IMR-90 (cell line): ENCODE data around the gene FRMD4B. TPM values are rescaled to one million over a fixed set of nuclear protein-coding genes. Genes with fewer than 3 reads are reported as not detected.

Experiments
- ATAC-seq: fragments of 200-7000 bp; cut with Tn5 transposase; 2 replicates; pipeline ENCODE4 v1.9.1; 2020; ENCODE audit warnings: low read depth, mild to moderate bottlenecking, moderate library complexity
- BruUV-seq: library from RNA; stranded (reverse); fragments of 400-500 nt; replicated peaks from 2 replicates; lab custom pipeline; 2021; lab: Mats Ljungman, UMichigan
- CTCF ChIA-PET: fragments of 300-600 bp; formaldehyde crosslinking; extraction: SDS; loops from one replicate; lab custom pipeline; 2021; ENCODE audit warnings: antibody characterized with exemption; lab: Yijun Ruan, JAX
- POLR2A ChIA-PET: fragments of 300-600 bp; sonication (Branson Sonifier 250); formaldehyde crosslinking; loops from one replicate; lab custom pipeline; 2022; ENCODE audit warnings: antibody characterized with exemption; ENCODE audit not compliant: unreplicated experiment; lab: Charles Lee
- DNase-seq: peaks from one replicate; pipeline ENCODE4 v3.0.0; 2013
- H2AFZ ChIP-seq: replicated peaks from 2 replicates; pipeline ENCODE3; 2013; ENCODE audit warnings: low read length, mild to moderate bottlenecking; ENCODE audit not compliant: poor library complexity
- H2AK5ac ChIP-seq: 2 replicates; pipeline ENCODE4 v1.6.1; 2013; ENCODE audit warnings: low read depth, low read length, inconsistent platforms
- H2AK9ac ChIP-seq: replicated peaks from 2 replicates; pipeline ENCODE3; 2013; ENCODE audit warnings: mild to moderate bottlenecking, low read depth, low read length, moderate library complexity; ENCODE audit not compliant: poor library complexity
- H2BK120ac ChIP-seq: 2 replicates; pipeline ENCODE4 v1.6.1; 2013; ENCODE audit warnings: low read depth, low read length, inconsistent platforms
- H2BK15ac ChIP-seq: 3 replicates; pipeline ENCODE4 v1.6.1; 2013; ENCODE audit warnings: low read depth, low read length, inconsistent platforms
- H2BK20ac ChIP-seq: 2 replicates; pipeline ENCODE4 v1.6.1; 2013; ENCODE audit warnings: low read depth, mild to moderate bottlenecking, inconsistent platforms, low read length, moderate library complexity
- H2BK5ac ChIP-seq: 2 replicates; pipeline ENCODE4 v1.6.1; 2013; ENCODE audit warnings: mild to moderate bottlenecking, low read depth, low read length, inconsistent platforms; ENCODE audit not compliant: poor library complexity, severe bottlenecking
- H3K14ac ChIP-seq: replicated peaks from 2 replicates; pipeline ENCODE4 v1.6.1; 2013; ENCODE audit warnings: low read depth, low read length, inconsistent platforms
- H3K18ac ChIP-seq: 2 replicates; pipeline ENCODE4 v1.6.1; 2013; ENCODE audit warnings: low read depth, low read length, control low read depth
- H3K23ac ChIP-seq: 2 replicates; pipeline ENCODE4 v1.6.1; 2013; ENCODE audit warnings: low read depth, low read length, inconsistent platforms
- H3K27ac ChIP-seq: 2 replicates; pipeline ENCODE4 v1.5.1; 2013; ENCODE audit warnings: mild to moderate bottlenecking, control low read depth, low read length; ENCODE audit not compliant: insufficient read depth
- H3K27me3 ChIP-seq: 2 replicates; pipeline ENCODE4 v1.6.1; 2013; ENCODE audit warnings: low read length; ENCODE audit not compliant: control insufficient read depth, insufficient read depth
- H3K36me3 ChIP-seq: 2 replicates; pipeline ENCODE4 v1.6.1; 2013; ENCODE audit warnings: low read length, mixed read lengths; ENCODE audit not compliant: control insufficient read depth, insufficient read depth
- H3K4ac ChIP-seq: 2 replicates; pipeline ENCODE4 v1.6.1; 2013; ENCODE audit warnings: low read depth, low read length, inconsistent platforms
- H3K4me1 ChIP-seq: 2 replicates; pipeline ENCODE4 v1.6.1; 2013; ENCODE audit warnings: low read length, mixed read lengths; ENCODE audit not compliant: control insufficient read depth, insufficient read depth
- H3K4me2 ChIP-seq: 2 replicates; pipeline ENCODE4 v1.6.1; 2013; ENCODE audit warnings: low read depth, mild to moderate bottlenecking, control low read depth, low read length, moderate library complexity
- H3K4me3 ChIP-seq: 2 replicates; pipeline ENCODE4 v1.5.1; 2013; ENCODE audit warnings: low read depth, mild to moderate bottlenecking, control low read depth, low read length, moderate library complexity; ENCODE audit not compliant: insufficient read depth
- H3K56ac ChIP-seq: 2 replicates; pipeline ENCODE4 v1.6.1; 2013; ENCODE audit warnings: low read length, inconsistent platforms; ENCODE audit not compliant: insufficient read depth; ENCODE audit errors: extremely low read depth
- H3K79me1 ChIP-seq, 2 experiments: 2 replicates each; pipeline ENCODE4 v1.6.1; 2013; ENCODE audit warnings: low read length in 2 of 2, inconsistent platforms in 1 of 2, low read depth in 1 of 2
- H3K9ac ChIP-seq: 2 replicates; pipeline ENCODE4 v1.6.1; 2013; ENCODE audit warnings: low read depth, low read length, control low read depth
- H3K9me1 ChIP-seq: 2 replicates; pipeline ENCODE4 v1.6.1; 2013; ENCODE audit warnings: low read length, inconsistent platforms; ENCODE audit not compliant: insufficient read depth
- H3K9me3 ChIP-seq: 2 replicates; pipeline ENCODE4 v1.6.1; 2013; ENCODE audit warnings: low read length; ENCODE audit not compliant: control insufficient read depth, insufficient read depth
- H4K20me1 ChIP-seq: 2 replicates; pipeline ENCODE4 v1.6.1; 2013; ENCODE audit warnings: low read length, inconsistent platforms; ENCODE audit not compliant: insufficient read depth
- H4K5ac ChIP-seq: 2 replicates; pipeline ENCODE4 v1.6.1; 2013; ENCODE audit warnings: mild to moderate bottlenecking, low read depth, low read length, control low read depth
- H4K8ac ChIP-seq, 2 experiments: 2 replicates each; pipeline ENCODE4 v1.6.1; 2013; ENCODE audit warnings: low read depth in 2 of 2, low read length in 2 of 2, control low read depth in 1 of 2, inconsistent platforms in 1 of 2
- H4K91ac ChIP-seq: 2 replicates; pipeline ENCODE4 v1.6.1; 2013; ENCODE audit warnings: low read depth, low read length, inconsistent platforms; ENCODE audit not compliant: insufficient read depth
- BHLHE40 ChIP-seq: fragments of 150-350 bp; IDR thresholded peaks from 2 replicates; pipeline ENCODE4 v1.6.1; 2016; ENCODE audit warnings: mild to moderate bottlenecking, low read depth, low read length
- CHD1 ChIP-seq: IDR thresholded peaks from 2 replicates; pipeline ENCODE4 v1.6.1; 2012; ENCODE audit warnings: low read depth, low read length, improper control_type of control experiment
- RCOR1 ChIP-seq: IDR thresholded peaks from 2 replicates; pipeline ENCODE4 v1.6.1; 2012; ENCODE audit warnings: mild to moderate bottlenecking, low read length, improper control_type of control experiment; ENCODE audit not compliant: insufficient replicate concordance
- whole genome bisulfite sequencing, 2 experiments: methylation state at CpG; one replicate each; pipeline versions ENCODE4 v1.1.5 to v1.1.7; 2013; ENCODE audit warnings: missing lambda C conversion rate in 2 of 2; ENCODE audit not compliant: insufficient read length in 1 of 2; ENCODE audit errors: extremely low coverage in 2 of 2; 5-methylcytosine and 5-hydroxymethylcytosine counted together
- dilution Hi-C: fragments of 300-500 bp; cut with HindIII; formaldehyde crosslinking; loops from one replicate; pipeline ENCODE4 v1.14.3; 2018; ENCODE audit warnings: low sequenced_read_pairs; ENCODE audit not compliant: unreplicated experiment
- in situ Hi-C: fragments of 300-500 bp; cut with MboI; formaldehyde crosslinking; loops from 3 replicates; pipeline ENCODE4 v1.14.3; 2019; ENCODE audit warnings: low sequenced_read_pairs, inconsistent platforms, mixed read lengths
- intact Hi-C: fragments of 100-400 bp; cut with micrococcal nuclease; formaldehyde crosslinking; loops from 2 replicates; pipeline ENCODE4 v1.10.0; 2022
- polyA plus RNA-seq, 3 experiments: library from polyadenylated mRNA; depleted of rRNA; stranded (reverse); fragments of >200 nt; gene quantifications; 2 replicates each; pipeline ENCODE4 v1.2.3, GENCODE V29; 2012; ENCODE audit warnings: low replicate concordance in 1 of 3
- total RNA-seq: library from RNA; depleted of rRNA; stranded (reverse); fragments of >200 nt; gene quantifications from 2 replicates; pipeline ENCODE4 v1.2.3, GENCODE V29; 2012

Gene FRMD4B
- total and polyA plus RNA-seq, 2 of the 4 experiments (the other 2 are of a cell fraction): 0.14 to 0.36 TPM

- dilution Hi-C loops (no loop called here), in situ Hi-C loops (no loop called here), intact Hi-C loops (loop anchor here (1.0 kb wide), 1 partner anchor 41 kb away; no protein-coding TSS in a partner anchor)
- CTCF ChIA-PET: no interaction called here
- H2BK20ac ChIP-seq: no peak overlapping the region
- no peak overlapping the region for H3K4ac ChIP-seq
- no peak overlapping the region for H2BK120ac ChIP-seq
- H2AFZ ChIP-seq: no peak overlapping the region
- H3K18ac ChIP-seq: no peak overlapping the region
- no peaks in the 10 kb centered on the region for H3K4me1 ChIP-seq
- no peaks in the 10 kb centered on the region for H3K9me1 ChIP-seq
- no peaks in the 10 kb centered on the region for H3K79me1 ChIP-seq
- WGBS, 2 experiments: no CpG with 5 or more reads among the region's 8 CpGs
- no TSS peak for BruUV-seq
- no peak overlapping the region for H4K5ac ChIP-seq
- H3K27me3 ChIP-seq: peaks cover 23% of the 10 kb centered on the region
- no peak for ATAC-seq
- no peak overlapping the region for H3K27ac ChIP-seq
- no peak overlapping the region for H2BK5ac ChIP-seq
- H2AK5ac ChIP-seq: no peak overlapping the region
- no peak overlapping the region for H3K14ac ChIP-seq
- no peak overlapping the region for H2AK9ac ChIP-seq
- no peaks in the 10 kb centered on the region for H4K20me1 ChIP-seq
- no peak overlapping the region for H3K9ac ChIP-seq
- no peak overlapping the region for H4K8ac ChIP-seq
- H3K36me3 ChIP-seq: no peaks in the 10 kb centered on the region
- H3K9me3 ChIP-seq: no peaks in the 10 kb centered on the region
- TF ChIP-seq CHD1 (no peak), RCOR1 (no peak), BHLHE40 (no peak)
- no peak overlapping the region for H3K4me3 ChIP-seq
- H3K4me2 ChIP-seq: no peak overlapping the region
- no peak overlapping the region for H4K91ac ChIP-seq
- no peak overlapping the region for H2BK15ac ChIP-seq
- POLR2A ChIA-PET: no interaction called here
- H3K56ac ChIP-seq: no peak overlapping the region
- no peak for DNase-seq
- H3K23ac ChIP-seq: no peak overlapping the region
These were observed 187.9 kb downstream of the FRMD4B start for GRCh38 chr3:69197922-69198530.
